NCI-H2196 (cell line): ENCODE results near the gene RFX2.
A peak's percentile ranks its signal among the peaks of the same experiment; 100 is the strongest.
"Not testable (repeated sequence)": the region's sequence is repeated elsewhere in the genome, so short reads cannot be mapped to it uniquely, and the experiment has no call there.

Experiments used
- DNase-seq: peaks from one replicate; lab custom pipeline; 2025; ENCODE audit not compliant: unreplicated experiment; lab: John Stamatoyannopoulos, UW

Gene RFX2

DNA sequence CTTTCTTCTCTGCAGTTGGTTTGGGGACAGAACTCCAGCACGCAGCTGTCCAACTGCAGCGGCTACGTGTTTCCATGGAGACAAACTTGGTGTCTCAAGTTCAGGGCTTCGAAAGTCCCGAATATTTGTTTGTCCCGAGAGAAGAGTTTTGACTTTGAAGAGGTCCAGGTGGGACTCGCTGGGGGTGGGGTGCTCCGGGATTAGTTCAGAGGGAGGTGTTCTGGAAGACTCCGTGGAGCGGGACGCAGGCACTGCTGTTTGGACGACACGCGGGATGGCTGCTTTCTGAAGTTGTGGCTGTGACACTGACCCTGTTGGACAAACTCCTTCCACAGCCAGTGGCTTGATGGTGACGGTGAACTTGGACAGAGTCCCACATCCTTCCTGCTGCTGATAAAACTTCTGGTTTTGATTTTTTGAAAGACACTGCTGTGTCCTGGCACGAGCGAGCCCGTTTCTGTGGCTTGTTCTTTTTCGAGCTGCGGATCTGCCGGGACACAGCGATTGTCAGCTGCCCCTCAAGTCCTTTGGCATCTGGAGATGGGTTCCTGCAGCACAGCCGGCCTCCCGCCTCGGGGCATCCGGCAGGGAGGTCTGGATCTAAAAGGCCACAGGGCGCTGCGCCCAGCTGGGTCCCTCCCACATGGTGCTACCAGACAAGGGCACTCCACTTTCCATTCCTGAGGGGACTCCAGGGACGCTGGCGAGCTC lies 116.5 kb downstream of the RFX2 start:
- DNase-seq = no peak

DNA sequence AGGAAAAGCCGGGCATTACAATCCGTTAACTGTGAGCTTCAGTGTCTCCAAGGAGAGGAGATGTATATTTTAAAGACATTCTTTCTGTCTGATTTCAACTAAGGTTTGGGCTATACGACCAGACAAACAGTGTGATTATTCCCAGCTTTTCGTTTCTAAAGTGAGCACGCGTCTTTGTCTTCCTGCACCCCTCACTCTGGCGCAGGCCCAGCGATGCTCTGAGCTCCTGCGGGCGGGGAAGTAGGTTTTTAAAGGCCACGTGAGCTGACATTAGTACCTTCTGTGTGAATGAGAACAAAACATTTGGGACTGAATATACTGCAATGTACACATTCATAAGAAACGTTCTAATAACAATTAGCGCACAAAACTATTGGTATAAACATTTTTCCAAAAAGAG lies 117.1 kb downstream of the RFX2 start:
- DNase-seq = no peak

GRCh38 chr19:5992756-5993155 lies 117.5 kb downstream of the RFX2 start:
- no peak for DNase-seq

DNA sequence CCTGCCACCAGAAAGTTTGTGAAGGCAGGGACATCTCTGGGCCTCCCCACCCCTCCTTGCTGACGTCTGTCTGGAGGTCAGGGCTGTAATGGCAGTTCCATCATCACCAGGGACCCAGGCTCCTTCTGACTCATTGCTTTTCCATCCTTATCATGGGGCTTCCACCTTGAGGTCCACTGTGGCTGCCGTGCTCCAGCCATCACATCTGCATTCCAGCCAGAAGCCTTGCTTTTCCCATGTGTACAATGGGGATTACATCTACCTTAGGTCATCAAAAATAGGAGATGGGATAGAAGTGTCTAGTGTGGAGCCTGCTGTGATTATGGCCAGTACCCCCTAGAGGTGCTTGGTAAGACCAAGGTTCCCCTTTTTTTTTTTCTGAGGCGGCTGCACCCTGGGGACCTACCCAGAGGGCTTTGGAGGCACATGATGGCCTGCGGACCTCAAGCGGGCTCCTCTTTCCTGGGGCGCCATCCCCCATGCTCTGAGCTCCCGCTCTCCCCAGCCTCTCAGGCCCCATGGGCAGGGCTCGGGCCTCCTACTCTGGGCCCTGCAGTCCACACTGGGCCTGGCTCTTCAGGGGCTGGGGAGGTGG lies 119.0 kb downstream of the RFX2 start:
- no peak for DNase-seq

GRCh38 chr19:5990289-5990797 lies 120.0 kb downstream of the RFX2 start:
- no peak for DNase-seq

GRCh38 chr19:5989388-5990074 lies 120.8 kb downstream of the RFX2 start:
- no peak for DNase-seq

GRCh38 chr19:5988517-5989387 lies 121.5 kb downstream of the RFX2 start:
- no peak for DNase-seq

- peak; percentile 94 for DNase-seq
Measured at GRCh38 chr19:5987077-5987818, 123.1 kb downstream of the RFX2 start.

GRCh38 chr19:5985837-5986236 lies 124.5 kb downstream of the RFX2 start:
- DNase-seq = not testable (repeated sequence)

GRCh38 chr19:5985098-5985783 lies 125.1 kb downstream of the RFX2 start:
- no peak for DNase-seq

GRCh38 chr19:5984600-5984999 lies 125.7 kb downstream of the RFX2 start:
- no peak for DNase-seq

DNA sequence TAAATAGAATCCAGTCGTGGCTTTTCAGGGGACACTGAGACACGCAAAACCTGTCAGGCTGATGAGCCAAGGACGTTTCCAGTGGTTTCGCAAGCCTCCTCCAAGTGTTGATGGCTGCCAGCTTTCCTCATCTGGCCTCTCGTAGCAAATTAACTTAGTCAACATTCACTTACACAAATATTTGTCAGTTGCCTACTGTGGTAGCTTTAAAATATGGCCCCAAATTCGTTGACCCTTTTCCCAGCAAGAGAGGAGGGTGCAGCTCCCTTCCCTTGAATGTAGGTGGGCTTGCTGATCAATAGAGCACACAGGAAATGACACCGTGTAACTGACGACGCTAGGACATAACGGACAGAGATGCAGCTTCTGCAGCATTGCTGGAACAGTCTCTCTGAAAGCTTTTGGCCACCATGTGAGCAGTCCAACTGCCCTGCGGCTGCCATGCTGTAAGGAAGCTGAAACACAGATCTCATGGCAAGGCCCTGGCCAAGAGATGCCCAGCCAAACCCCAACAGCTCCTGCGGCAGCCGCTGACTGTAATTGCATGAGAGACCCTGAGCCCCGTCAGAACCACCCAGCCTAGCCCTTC lies 126.8 kb downstream of the RFX2 start:
- DNase-seq = no peak

- no peak for DNase-seq
Measured at GRCh38 chr19:5978606-5979552, 131.4 kb downstream of the RFX2 start.

DNA sequence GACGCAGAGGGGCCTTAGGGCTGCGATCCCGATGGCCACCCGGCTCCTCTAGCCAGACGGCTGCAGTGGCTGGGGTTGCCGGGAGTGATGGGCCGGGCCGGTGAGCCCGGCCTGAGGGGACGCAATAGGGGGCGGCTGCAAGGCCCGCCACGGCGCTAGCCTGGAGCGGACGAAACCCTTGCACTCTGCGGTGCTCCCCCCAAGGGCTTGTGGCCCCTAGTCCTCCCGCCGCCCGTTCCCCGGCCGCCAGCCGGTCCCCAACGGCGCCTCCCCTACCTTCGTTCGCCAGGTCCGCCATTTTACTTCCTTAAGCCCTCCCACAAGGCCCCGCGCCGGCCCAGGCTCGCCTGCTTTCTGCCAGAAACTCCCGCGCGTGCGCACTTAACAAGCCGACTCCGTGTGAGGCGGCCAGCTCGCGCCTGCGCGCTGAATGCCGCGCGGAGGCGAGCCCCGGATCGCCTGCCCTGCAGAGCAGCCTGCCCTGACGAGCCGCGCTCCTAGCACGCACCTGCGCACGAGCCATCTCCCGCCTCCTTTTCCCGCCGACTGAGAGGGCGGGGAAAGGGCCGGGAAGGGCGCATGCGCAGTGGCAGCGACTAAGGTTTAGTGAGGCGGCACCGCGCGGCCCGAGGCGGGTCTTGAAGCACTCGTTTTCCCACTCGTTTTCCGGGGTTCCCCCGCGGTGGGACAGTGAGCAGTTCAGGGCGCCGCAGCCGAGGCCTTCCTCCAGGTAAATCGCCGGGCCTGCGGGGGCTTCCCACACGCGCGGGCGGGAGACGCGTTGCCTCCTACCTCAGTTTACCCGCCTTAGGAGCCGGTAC lies 132.3 kb downstream of the RFX2 start, which contains the start of gene RANBP3:
Gene RANBP3, minus strand, starts transcription at position 356 of the 821 bp plus-strand sequence. Its CDS starts 58 bp downstream, at position 298.
- peak; percentile 99 for DNase-seq

- DNase-seq = no peak
Measured at GRCh38 chr19:5977222-5977784, 133.0 kb downstream of the RFX2 start.

- no peak for DNase-seq
Measured at GRCh38 chr19:5976768-5977167, 133.5 kb downstream of the RFX2 start.

DNA sequence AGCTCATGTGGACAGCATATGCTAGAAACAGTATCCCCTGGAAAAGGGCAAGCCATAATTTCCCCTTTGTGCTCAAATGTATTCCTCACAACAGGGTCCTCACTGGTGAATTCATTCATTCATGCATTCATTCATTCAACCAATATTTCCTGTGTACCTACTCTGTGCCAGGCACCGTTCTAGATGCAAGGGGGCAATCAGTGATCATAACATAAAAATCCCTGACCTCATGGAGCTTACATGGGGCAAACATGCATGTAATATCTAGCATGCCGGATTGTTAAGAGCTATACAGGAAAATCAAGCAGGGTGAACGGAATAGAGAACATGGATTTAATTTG lies 134.9 kb downstream of the RFX2 start:
- DNase-seq = no peak
